H1 (cell line): Measurements from ENCODE around the gene LUM. TPM values are rescaled to one million over a fixed set of nuclear protein-coding genes. Genes with fewer than 3 reads are reported as not detected.

ENCODE experiments used
- GABPA ChIP-seq: IDR thresholded peaks from 2 replicates; pipeline ENCODE4 v1.6.1; 2011; ENCODE audit warnings: mild to moderate bottlenecking, low read length, moderate library complexity, borderline replicate concordance; ENCODE audit not compliant: insufficient read depth
- JUN ChIP-seq: IDR thresholded peaks from 2 replicates; pipeline ENCODE4 v1.6.1; 2011; ENCODE audit warnings: low read depth, mild to moderate bottlenecking, improper control_type of control experiment, low read length
- KDM1A ChIP-seq: fragments of 200-600, 300-600 bp; sonication (generic); IDR thresholded peaks from 2 replicates; pipeline ENCODE4 v1.7.1; 2016; ENCODE audit warnings: mild to moderate bottlenecking, low read length, borderline replicate concordance
- RNF2 ChIP-seq: fragments of 200-900, 300-1000 bp; sonication (generic); IDR thresholded peaks from 2 replicates; pipeline ENCODE4 v1.7.1; 2016; ENCODE audit warnings: borderline replicate concordance, low read depth, mild to moderate bottlenecking, antibody characterized with exemption, low read length; ENCODE audit not compliant: poor library complexity, severe bottlenecking; ENCODE audit errors: missing control alignments
- SP4 ChIP-seq: IDR thresholded peaks from 2 replicates; pipeline ENCODE4 v1.6.1; 2012; ENCODE audit warnings: low read length, inconsistent platforms
- TCF12 ChIP-seq: IDR thresholded peaks from 2 replicates; pipeline ENCODE4 v1.6.1; 2011; ENCODE audit warnings: low read depth, mild to moderate bottlenecking, low read length
- polyA plus RNA-seq, 7 experiments: library from polyadenylated mRNA; depleted of rRNA in 3 of 7; stranded (reverse) in 5 of 7; unstranded in 2 of 7; fragments of >200 nt in 5 of 7; fragments of 200-250 nt in 2 of 7; gene quantifications; 1 replicate in 5 of 7; 2 replicates in 1 of 7; 4 replicates in 1 of 7; pipeline versions ENCODE4 v1.2.1 to v1.2.3, GENCODE V29; 2011 to 2013; ENCODE audit warnings: missing spikeins in 2 of 7, mixed read lengths in 2 of 7
- total RNA-seq: library from RNA; stranded (reverse); fragmentation: NEBNext Ultra II Directional; extraction: Animal tissue kit (Norgen Biotek cat#: 25700); gene quantifications from 2 replicates; pipeline ENCODE4 v1.2.1, GENCODE V29; 2021

The LUM gene
- total and polyA plus RNA-seq, 2 of the 8 experiments (the other 6 are each of a cell fraction or from before 2014, with no cell fraction given), result not detected

DNA sequence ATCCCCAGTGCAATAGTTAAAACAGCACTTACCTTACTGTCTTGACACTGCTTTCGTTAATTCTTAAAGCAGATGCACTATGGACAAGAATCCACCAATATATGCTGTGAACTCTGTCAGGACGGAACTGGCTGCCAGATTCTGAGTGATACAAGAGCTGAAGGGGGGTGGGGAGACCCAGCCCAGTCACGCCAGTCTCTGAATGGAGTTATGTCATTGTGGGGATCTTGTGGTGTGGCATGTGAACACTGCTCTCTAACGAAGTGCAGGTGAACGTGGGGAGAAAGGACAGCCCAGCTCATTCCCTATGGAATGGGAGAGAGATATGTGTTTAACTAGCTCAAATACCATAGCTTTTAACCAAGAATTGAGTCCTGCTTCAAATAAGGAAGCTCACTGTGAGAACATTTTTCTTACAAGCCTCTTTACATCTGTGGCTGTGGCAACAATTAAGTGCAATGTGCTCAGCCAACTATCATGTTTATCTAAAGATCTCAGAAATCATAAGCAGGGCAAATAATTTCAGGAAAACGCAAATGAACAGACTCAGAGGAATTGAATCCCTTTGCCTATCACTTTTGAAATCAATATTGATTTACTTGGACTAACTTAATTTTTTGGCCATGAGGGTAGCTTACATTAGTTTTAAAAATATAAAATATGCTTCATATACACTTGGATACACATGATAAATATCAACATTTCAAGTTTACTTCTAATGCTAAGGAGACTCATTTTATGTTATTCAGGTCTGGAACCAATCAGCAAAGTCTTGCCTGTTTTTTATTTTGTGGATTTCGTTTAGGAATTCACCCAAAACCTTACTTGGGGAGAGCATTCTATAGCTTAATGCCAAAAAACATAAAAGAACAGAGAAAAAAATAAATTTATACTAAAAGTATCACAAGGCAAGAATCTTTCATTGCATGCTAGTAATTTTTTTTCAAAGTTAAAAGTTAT is at the start of gene LUM (continued):
- TF ChIP-seq RNF2 (no peak), JUN (no peak), GABPA (no peak), KDM1A (no peak), SP4 (no peak), TCF12 (no peak)
